Ishikawa (cell line): Measurements from ENCODE around the gene SNRPD3.

Experiments used
- CEBPB ChIP-seq: IDR thresholded peaks from 2 replicates; pipeline ENCODE4 v1.6.1; 2012
- CREB1 ChIP-seq: IDR thresholded peaks from 2 replicates; pipeline ENCODE4 v1.6.1; 2012; ENCODE audit warnings: low read depth
- EGR1 ChIP-seq: IDR thresholded peaks from 2 replicates; pipeline ENCODE4 v1.6.1; 2012
- EP300 ChIP-seq: IDR thresholded peaks from 2 replicates; pipeline ENCODE4 v1.6.1; 2012; ENCODE audit warnings: borderline replicate concordance
- FOXM1 ChIP-seq: IDR thresholded peaks from 2 replicates; pipeline ENCODE4 v1.6.1; 2012; ENCODE audit warnings: low read depth, borderline replicate concordance
- MAX ChIP-seq: IDR thresholded peaks from 2 replicates; pipeline ENCODE4 v1.6.1; 2012
- NFIC ChIP-seq: IDR thresholded peaks from 2 replicates; pipeline ENCODE4 v1.6.1; 2012
- RAD21 ChIP-seq: IDR thresholded peaks from 2 replicates; pipeline ENCODE4 v1.6.1; 2012; ENCODE audit warnings: low read depth
- REST ChIP-seq: IDR thresholded peaks from 2 replicates; pipeline ENCODE4 v1.6.1; 2012; ENCODE audit warnings: low read depth, mild to moderate bottlenecking
- TAF1 ChIP-seq: IDR thresholded peaks from 2 replicates; pipeline ENCODE4 v1.6.1; 2012; ENCODE audit warnings: low read depth, mild to moderate bottlenecking
- TCF12 ChIP-seq: IDR thresholded peaks from 2 replicates; pipeline ENCODE4 v1.6.1; 2012; ENCODE audit warnings: low read depth
- TEAD4 ChIP-seq: IDR thresholded peaks from 2 replicates; pipeline ENCODE4 v1.6.1; 2012
- USF1 ChIP-seq: IDR thresholded peaks from 2 replicates; pipeline ENCODE4 v1.6.1; 2012
- YY1 ChIP-seq: IDR thresholded peaks from 2 replicates; pipeline ENCODE4 v1.6.1; 2012; ENCODE audit warnings: low read depth
- ZBTB7A ChIP-seq: IDR thresholded peaks from 2 replicates; pipeline ENCODE4 v1.6.1; 2012; ENCODE audit warnings: low read depth

Gene SNRPD3

GRCh38 chr22:24516301-24516737 lies 39.5 kb upstream of the SNRPD3 start:
- no peak for TF ChIP-seq RAD21
- no peak for TF ChIP-seq FOXM1
- TF ChIP-seq TEAD4: 0 out of 2 replicates have a peak, but pooled peaks have one; percentile 19

- no peak for TF ChIP-seq CREB1
- no peak for TF ChIP-seq TEAD4
- TF ChIP-seq YY1: no peak
- TF ChIP-seq EGR1: no peak
- TF ChIP-seq TAF1: no peak
- TF ChIP-seq MAX: no peak
Measured at GRCh38 chr22:24517446-24517845, 38.4 kb upstream of the SNRPD3 start.

- TF ChIP-seq CEBPB (no peak), RAD21 (no peak), TEAD4 (no peak), ZBTB7A (no peak), EP300 (no peak), YY1 (no peak), USF1 (no peak), MAX (no peak)
Measured at GRCh38 chr22:24518228-24518627, 37.6 kb upstream of the SNRPD3 start.

GRCh38 chr22:24518771-24519485 lies 36.9 kb upstream of the SNRPD3 start:
- no peak for TF ChIP-seq MAX
- TF ChIP-seq TAF1: no peak

- TF ChIP-seq TCF12 (no peak), USF1 (no peak)
Measured at GRCh38 chr22:24519496-24519895, 36.3 kb upstream of the SNRPD3 start.

GRCh38 chr22:24521791-24522245 lies 34.0 kb upstream of the SNRPD3 start:
- TF ChIP-seq USF1 (no peak), CEBPB (peak; percentile 36; the same call in 1 of the 2 replicates), MAX (peak; percentile 24; the same call in 1 of the 2 replicates), NFIC (peak; percentile 82), YY1 (0 out of 2 replicates have a peak, but pooled peaks have one; percentile 22), EP300 (peak; percentile 42; the same call in 1 of the 2 replicates), TCF12 (0 out of 2 replicates have a peak, but pooled peaks have one; percentile 67), RAD21 (peak; percentile 95), EGR1 (no peak), ZBTB7A (no peak), TEAD4 (peak; percentile 67; the same call in 1 of the 2 replicates)

GRCh38 chr22:24523873-24524272 lies 31.9 kb upstream of the SNRPD3 start:
- TF ChIP-seq YY1 (no peak), ZBTB7A (no peak), CREB1 (no peak)

GRCh38 chr22:24525416-24526037 lies 30.3 kb upstream of the SNRPD3 start:
- no peak for TF ChIP-seq REST
- no peak for TF ChIP-seq USF1
- no peak for TF ChIP-seq CEBPB
- TF ChIP-seq NFIC: peak; percentile 22; the same call in 1 of the 2 replicates
- no peak for TF ChIP-seq EP300
- TF ChIP-seq YY1: no peak
- peak; percentile 90 for TF ChIP-seq RAD21
- TF ChIP-seq TAF1: no peak
- TF ChIP-seq CREB1: no peak
- TF ChIP-seq TCF12: no peak
